GM18498 (cell line): ENCODE measurements around the gene ZMPSTE24.
"Not testable (repeated sequence)": the region's sequence is repeated elsewhere in the genome, so short reads cannot be mapped to it uniquely, and the experiment has no call there.

Experiments
- ATAC-seq: cut with Tn5 transposase; IDR thresholded peaks from one replicate; pipeline ENCODE4 v1.9.1; 2021; ENCODE audit warnings: mild to moderate bottlenecking, moderate library complexity; ENCODE audit not compliant: unreplicated experiment

Gene ZMPSTE24

GRCh38 chr1:40316595-40317393 lies 58.8 kb downstream of the ZMPSTE24 start, which contains the start of gene COL9A2:
COL9A2 (minus strand) TSS chr1:40317286; CDS start chr1:40317197, 89 bp downstream.
- no peak for ATAC-seq

DNA sequence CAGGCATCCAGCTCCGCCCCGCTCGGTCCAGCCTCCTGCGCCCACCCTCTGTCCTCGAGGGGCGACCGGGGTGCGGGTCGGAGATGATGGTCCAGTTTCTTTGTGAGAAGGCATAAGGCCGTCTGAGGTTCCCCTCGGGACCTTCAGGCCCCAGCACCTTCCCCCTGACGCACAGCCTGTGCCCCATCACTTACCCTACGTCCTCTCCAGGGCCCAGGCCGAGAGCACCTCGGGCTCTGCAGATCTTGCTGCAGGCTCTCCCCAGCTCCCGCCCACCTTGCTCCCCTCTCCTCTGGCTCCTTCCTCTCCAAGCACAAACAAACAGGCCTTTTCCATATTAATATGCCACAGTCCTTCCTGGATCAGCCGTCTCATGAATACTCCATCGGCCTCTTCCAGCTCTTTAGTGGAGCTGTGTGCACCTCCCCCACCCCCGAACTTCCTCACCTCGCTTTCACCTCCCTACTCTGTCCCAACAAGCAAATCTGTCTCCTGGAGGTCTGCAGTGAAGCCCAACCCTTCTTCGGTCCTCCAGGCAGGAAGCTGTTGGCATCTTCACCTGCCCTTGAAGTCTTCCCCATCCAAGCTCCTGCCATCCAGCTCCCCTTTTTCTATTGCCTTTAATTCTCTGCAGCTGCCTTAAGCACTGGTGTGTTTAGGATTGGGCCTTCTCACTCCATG lies 59.5 kb downstream of the ZMPSTE24 start:
- ATAC-seq, result no peak

GRCh38 chr1:40318476-40318875 lies 60.4 kb downstream of the ZMPSTE24 start:
- no peak for ATAC-seq

- no peak for ATAC-seq
These were observed 61.1 kb downstream of the ZMPSTE24 start for GRCh38 chr1:40318970-40319621.

DNA sequence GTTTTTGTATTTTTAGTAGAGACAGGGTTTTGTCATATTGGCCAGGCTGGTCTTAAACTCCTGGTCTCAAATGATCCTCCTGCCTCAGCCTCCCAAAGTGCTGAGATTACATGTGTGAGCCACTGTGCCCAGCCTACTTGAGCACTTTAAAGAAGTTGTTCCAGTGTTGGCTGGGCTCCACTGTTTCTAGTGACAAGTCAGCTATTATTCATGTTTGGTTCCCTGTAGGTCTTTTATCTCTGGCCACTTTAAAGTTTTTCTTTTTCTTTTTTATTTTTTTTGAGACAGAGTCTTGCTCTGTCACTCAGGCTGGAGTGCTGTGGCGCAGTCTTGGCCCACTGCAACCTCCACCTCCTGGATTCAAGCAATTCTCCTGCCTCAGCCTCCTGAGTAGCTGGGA lies 73.4 kb downstream of the ZMPSTE24 start:
- not testable (repeated sequence) for ATAC-seq

DNA sequence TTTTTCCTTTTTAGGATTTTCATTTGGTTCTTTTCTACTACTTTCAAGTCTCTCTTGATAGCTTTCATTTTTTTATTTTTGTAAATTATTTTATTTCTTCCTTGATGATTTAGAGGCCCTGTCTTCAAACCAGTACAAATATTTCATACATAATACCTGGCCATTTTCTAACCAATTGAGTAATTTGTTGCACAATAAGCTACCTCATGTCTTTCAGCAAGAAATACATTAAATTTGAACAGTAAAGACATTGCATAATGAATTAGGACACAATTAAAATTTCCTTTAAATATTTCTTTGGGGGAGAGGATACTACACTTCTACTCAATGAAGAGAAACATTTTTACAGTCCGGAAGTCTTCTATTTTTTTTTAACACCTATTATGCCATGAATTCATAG lies 74.7 kb downstream of the ZMPSTE24 start:
- ATAC-seq, result no peak

DNA sequence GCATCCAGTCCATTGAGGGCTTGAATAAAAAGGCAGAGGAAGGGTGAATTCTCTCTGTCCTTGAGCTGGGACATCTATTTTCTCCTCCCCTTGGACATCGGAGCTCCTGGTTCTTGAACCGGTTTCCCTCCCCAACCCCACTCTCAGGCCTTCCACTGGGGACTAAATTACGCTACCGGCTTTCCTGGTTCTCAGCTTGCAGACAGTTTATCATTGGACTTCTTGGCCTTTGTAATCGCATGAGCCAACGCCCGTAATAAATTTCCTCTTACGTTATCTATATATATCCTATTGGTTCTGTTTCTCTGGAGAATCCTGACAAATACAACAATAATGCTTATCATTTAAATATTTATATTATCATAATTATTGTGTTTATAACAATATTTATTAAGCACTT lies 79.4 kb downstream of the ZMPSTE24 start:
- ATAC-seq, result no peak

DNA sequence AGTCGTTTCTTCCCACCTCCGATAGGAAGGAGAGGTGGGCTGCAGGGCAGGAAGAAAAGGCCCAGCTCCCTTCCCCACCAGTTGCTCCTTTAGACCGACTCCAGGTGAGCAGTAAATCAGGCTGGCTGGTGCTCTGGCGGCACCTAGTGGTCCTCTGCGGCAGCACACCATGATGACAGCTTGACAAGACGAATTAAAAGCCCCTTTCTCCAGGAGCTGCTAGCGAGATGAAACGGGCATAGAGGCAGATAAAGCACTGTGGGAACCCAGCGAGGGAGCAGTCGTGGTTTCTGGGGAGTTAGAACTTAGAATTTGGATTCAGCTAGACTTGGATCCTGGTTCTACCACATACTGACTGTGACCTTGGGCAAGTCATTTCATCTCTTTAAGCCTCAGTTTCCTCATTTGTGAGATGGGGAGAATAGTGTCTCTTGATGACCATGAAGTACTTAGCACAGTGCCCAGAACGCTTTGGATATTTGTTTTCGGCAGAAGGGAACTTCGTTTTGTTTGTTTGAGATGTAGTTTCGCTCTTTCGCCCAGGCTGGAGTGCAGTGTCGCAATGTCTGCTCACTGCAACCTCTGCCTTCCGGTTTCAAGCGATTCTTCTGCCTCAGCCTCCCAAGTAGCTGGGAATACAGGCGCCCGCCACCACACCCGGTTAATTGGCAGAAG lies 80.8 kb downstream of the ZMPSTE24 start:
- ATAC-seq, result no peak

DNA sequence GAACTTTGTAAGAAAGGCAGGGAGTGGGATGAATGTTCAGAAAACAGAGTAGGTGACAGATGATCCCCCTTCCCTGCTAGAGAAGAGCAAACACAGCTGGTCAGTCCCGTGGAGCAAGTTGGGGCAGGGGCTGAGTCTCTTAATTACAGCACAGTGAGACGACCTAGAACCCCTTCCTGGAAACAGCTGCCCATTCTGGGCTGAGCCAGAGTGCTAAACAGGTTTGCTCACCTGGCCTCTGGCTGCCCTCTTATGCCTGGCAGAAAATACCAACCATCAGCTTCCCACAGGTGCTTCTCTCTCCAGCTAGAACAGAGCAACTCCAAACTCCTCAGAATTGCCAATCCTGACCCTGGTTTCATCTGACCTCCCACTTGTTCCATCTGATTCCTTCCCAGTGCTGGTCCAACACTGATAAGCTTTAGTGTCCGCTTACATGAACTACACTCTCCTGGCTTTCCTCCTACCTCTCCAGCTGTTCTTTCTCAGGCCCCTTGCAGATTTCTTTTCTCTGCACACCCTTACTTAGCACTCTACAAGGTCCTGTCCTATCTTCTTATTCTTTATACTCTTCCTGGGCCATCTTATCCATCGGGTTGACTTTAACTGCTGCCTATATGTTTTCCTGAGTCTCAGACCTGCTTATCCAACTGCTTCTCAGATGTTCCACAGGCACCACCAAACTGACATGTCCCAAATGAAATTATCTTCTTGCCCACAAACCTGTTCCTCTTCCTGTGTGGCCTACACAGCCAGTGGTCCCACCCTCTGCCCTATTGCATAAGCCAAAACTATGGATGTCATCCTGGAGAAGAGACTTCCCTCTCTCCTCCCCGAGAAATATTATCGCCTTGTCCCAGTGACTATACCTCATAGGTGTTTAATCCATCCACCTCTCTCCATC lies 81.6 kb downstream of the ZMPSTE24 start:
- ATAC-seq, result no peak

DNA sequence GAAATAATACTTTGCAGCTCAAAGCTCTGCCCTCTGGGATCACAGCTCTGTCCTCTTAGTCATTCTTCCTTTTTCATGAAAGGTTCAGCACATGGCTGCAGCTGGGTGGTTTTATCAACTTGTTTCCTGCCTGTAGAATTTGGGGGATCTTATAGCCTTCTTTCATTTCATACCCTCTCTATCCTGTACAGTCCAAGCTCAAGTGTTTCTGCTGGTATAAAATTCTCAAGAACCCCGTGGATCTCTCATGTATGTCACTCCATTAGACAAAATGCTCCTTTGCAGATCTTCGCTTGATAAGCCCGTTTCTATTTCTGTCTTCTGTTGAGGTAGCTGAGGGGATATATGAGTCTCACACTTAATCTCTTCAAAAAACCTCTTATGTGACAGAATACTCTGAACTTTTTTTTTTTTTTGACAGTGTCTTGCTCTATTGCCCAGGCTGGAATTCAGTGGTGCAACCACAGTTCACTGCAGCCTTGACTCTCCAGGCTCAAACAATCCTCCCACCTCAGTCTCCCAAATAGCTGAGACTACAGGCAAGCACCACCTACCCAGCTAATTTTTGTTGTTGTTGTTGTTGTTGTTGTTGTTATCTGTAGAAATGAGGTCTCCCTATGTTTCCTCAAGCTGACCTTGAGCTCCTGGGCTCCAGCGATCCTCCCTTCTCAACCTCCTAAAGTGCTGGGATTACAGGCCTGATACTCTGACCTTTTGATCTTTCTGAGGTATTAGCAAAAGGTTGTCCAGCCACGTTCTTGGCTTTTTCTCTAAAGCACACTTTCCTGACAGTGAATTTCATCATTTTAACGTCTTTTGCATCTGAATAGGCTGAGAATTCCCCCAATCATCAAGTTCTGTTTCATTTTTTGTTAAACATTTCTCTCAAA lies 83.7 kb downstream of the ZMPSTE24 start:
- no peak for ATAC-seq

- not testable (repeated sequence) for ATAC-seq
These were observed 84.3 kb downstream of the ZMPSTE24 start for GRCh38 chr1:40342381-40342717.
